Thoracic aorta (tissue), 2 donors: ENCODE measurements around the gene MTMR12. TPM values are rescaled to one million over a fixed set of nuclear protein-coding genes. Genes with fewer than 3 reads are reported as not detected.

Source experiments
- ATAC-seq: fragments of 150-250 bp; one replicate; pipeline ENCODE4 v1.8.0; 2017; ENCODE audit warnings: low read depth; ENCODE audit not compliant: insufficient number of reproducible peaks, low FRiP score
- DNase-seq: peaks from one replicate; pipeline ENCODE4 v3.0.0-alpha.2; 2020; ENCODE audit warnings: low spot score
- H3K27ac ChIP-seq, 2 donors: fragments of 200-600 bp; sonication (generic); 1 replicate in 1 of 2; 2 replicates in 1 of 2; pipeline ENCODE4 v1.5.1; 2016; ENCODE audit warnings: mild to moderate bottlenecking in 2 of 2, moderate library complexity in 2 of 2
- H3K27me3 ChIP-seq: fragments of 200-600 bp; sonication (generic); replicated peaks from 2 replicates; pipeline ENCODE4 v1.6.0; 2016; ENCODE audit warnings: mild to moderate bottlenecking; ENCODE audit not compliant: insufficient read depth
- H3K36me3 ChIP-seq: fragments of 200-600 bp; sonication (generic); one replicate; pipeline ENCODE4 v1.5.1; 2016
- H3K4me1 ChIP-seq, 2 donors: fragments of 200-600 bp; sonication (generic); 1 replicate in 1 of 2; 2 replicates in 1 of 2; pipeline versions ENCODE4 v1.5.1 to v1.6.0; 2016; ENCODE audit warnings: low read depth in 2 of 2, mild to moderate bottlenecking in 1 of 2; ENCODE audit not compliant: control insufficient read depth in 1 of 2
- H3K4me3 ChIP-seq: fragments of 200-600 bp; sonication (generic); 2 replicates; pipeline ENCODE4 v1.5.1; 2016; ENCODE audit warnings: mild to moderate bottlenecking
- H3K9me3 ChIP-seq: fragments of 200-600 bp; sonication (generic); 2 replicates; pipeline ENCODE4 v1.5.1; 2016
- CTCF ChIP-seq: fragments of 200-600 bp; sonication (generic); IDR thresholded peaks from one replicate; pipeline ENCODE4 v1.5.1; 2019; ENCODE audit warnings: antibody characterized with exemption
- total RNA-seq, 2 donors: library from RNA; depleted of rRNA; stranded (reverse); fragments of >200 nt; gene quantifications; one replicate each; pipeline versions ENCODE4 v1.1.0 to v1.2.3, GENCODE V29; 2016

Gene MTMR12
- total RNA-seq, 2 donors from 2014 or later, result 23.6 to 45.0 TPM

- H3K4me1 ChIP-seq, result peaks cover 11 to 22% of the 10 kb centered on the region in 2 donors
- TF ChIP-seq CTCF, result no peak
- no peaks in the 10 kb centered on the region for H3K36me3 ChIP-seq
- no peak overlapping the region for H3K27ac ChIP-seq
- ATAC-seq, result no peak
- DNase-seq, result no peak
- H3K27me3 ChIP-seq, result no peaks in the 10 kb centered on the region
- no peak overlapping the region for H3K4me3 ChIP-seq
- H3K9me3 ChIP-seq, result no peaks in the 10 kb centered on the region
Observed at GRCh38 chr5:32207355-32207634, 105.4 kb downstream of the MTMR12 start.

- peaks cover 14 to 27% of the 10 kb centered on the region in 2 donors for H3K4me1 ChIP-seq
- no peak for TF ChIP-seq CTCF
- no peak overlapping the region for H3K27ac ChIP-seq
Observed at GRCh38 chr5:32206509-32207354, 106.0 kb downstream of the MTMR12 start.

GRCh38 chr5:32206053-32206452 lies 106.7 kb downstream of the MTMR12 start:
- ATAC-seq (no peak), DNase-seq (no peak)
- Histone ChIP-seq H3K27ac (no peak overlapping the region), H3K4me3 (no peak overlapping the region), H3K36me3 (no peaks in the 10 kb centered on the region), H3K27me3 (no peaks in the 10 kb centered on the region), H3K4me1 (peaks cover 14 to 34% of the 10 kb centered on the region in 2 donors), H3K9me3 (no peaks in the 10 kb centered on the region)
- no peak for TF ChIP-seq CTCF

More at GRCh38 chr5:32206509-32207354, 106.0 kb downstream of the MTMR12 start:
- H3K9me3 ChIP-seq, result no peaks in the 10 kb centered on the region
- H3K4me3 ChIP-seq, result no peak overlapping the region
- no peak for DNase-seq
- ATAC-seq, result no peak
- H3K36me3 ChIP-seq, result no peaks in the 10 kb centered on the region
- no peaks in the 10 kb centered on the region for H3K27me3 ChIP-seq

GRCh38 chr5:32202394-32202793 lies 110.3 kb downstream of the MTMR12 start:
- Histone ChIP-seq H3K27me3 (no peaks in the 10 kb centered on the region), H3K27ac (no peak overlapping the region), H3K4me1 (peaks cover 16 to 39% of the 10 kb centered on the region in 2 donors), H3K9me3 (no peaks in the 10 kb centered on the region), H3K36me3 (no peaks in the 10 kb centered on the region), H3K4me3 (no peak overlapping the region)
- DNase-seq (no peak), ATAC-seq (no peak)
- no peak for TF ChIP-seq CTCF

- no peak for TF ChIP-seq CTCF
- Histone ChIP-seq H3K4me1 (peaks cover 14 to 30% of the 10 kb centered on the region in 2 donors), H3K27ac (no peak overlapping the region)
Observed at GRCh38 chr5:32201122-32201753, 111.5 kb downstream of the MTMR12 start.

More at GRCh38 chr5:32201122-32201753, 111.5 kb downstream of the MTMR12 start:
- Histone ChIP-seq H3K36me3 (no peaks in the 10 kb centered on the region), H3K4me3 (no peak overlapping the region), H3K9me3 (no peaks in the 10 kb centered on the region), H3K27me3 (no peaks in the 10 kb centered on the region)
- DNase-seq (no peak), ATAC-seq (no peak)
